Kidney (tissue), 14 donors: ENCODE results near the gene SCARB1. TPM values are rescaled to one million over a fixed set of nuclear protein-coding genes. Genes with fewer than 3 reads are reported as not detected.

Experiments
- DNase-seq, 5 donors: peaks; one replicate each; pipeline ENCODE4 v3.0.0-alpha.2; 2013 to 2020
- FAIRE-seq: peaks from 2 replicates; lab custom pipeline; 2012; peaks lifted over from hg19 to GRCh38; lab: Jason Lieb, UNC
- H3K27ac ChIP-seq, 2 donors: one replicate each; pipeline ENCODE4 v1.7.0; 2013; ENCODE audit warnings: low read depth in 2 of 2, low read length in 2 of 2, inconsistent platforms in 1 of 2
- H3K27me3 ChIP-seq: one replicate; pipeline ENCODE4 v1.7.1; 2013; ENCODE audit warnings: low read length, inconsistent platforms; ENCODE audit not compliant: control insufficient read depth, insufficient read depth
- H3K36me3 ChIP-seq, 3 donors: one replicate each; pipeline versions ENCODE4 v1.7.0 to v1.7.1; 2013; ENCODE audit warnings: low read length in 3 of 3, control low read depth in 1 of 3, inconsistent platforms in 1 of 3; ENCODE audit not compliant: insufficient read depth in 3 of 3, control insufficient read depth in 2 of 3
- H3K4me1 ChIP-seq, 3 donors: one replicate each; pipeline versions ENCODE4 v1.7.0 to v1.7.1; 2013; ENCODE audit warnings: low read length in 3 of 3, inconsistent platforms in 1 of 3, low read depth in 1 of 3; ENCODE audit not compliant: control insufficient read depth in 2 of 3, insufficient read depth in 2 of 3
- H3K4me3 ChIP-seq, 3 donors: one replicate each; pipeline versions ENCODE4 v1.7.0 to v1.8.1; 2013; ENCODE audit warnings: low read length in 3 of 3, control low read depth in 1 of 3, inconsistent platforms in 1 of 3
- H3K9ac ChIP-seq, 3 donors: one replicate each; pipeline versions ENCODE4 v1.7.0 to v1.7.1; 2013; ENCODE audit warnings: low read length in 3 of 3, control low read depth in 1 of 3, inconsistent platforms in 1 of 3
- H3K9me3 ChIP-seq, 3 donors: one replicate each; pipeline versions ENCODE4 v1.7.0 to v1.7.1; 2013; ENCODE audit warnings: low read length in 3 of 3, control low read depth in 1 of 3, inconsistent platforms in 1 of 3; ENCODE audit not compliant: control insufficient read depth in 2 of 3, insufficient read depth in 1 of 3
- CTCF ChIP-seq: IDR thresholded peaks from 3 replicates; pipeline ENCODE4 v1.5.1; 2012; ENCODE audit warnings: mild to moderate bottlenecking, moderate library complexity, borderline replicate concordance; ENCODE audit not compliant: insufficient read depth; ENCODE audit errors: extremely low read depth
- intact Hi-C: fragments of 100-400 bp; cut with DNase I; formaldehyde crosslinking; loops from one replicate; pipeline ENCODE4 v1.11.1; 2022
- polyA plus RNA-seq: library from polyadenylated mRNA; stranded (reverse); fragments of 350-450 nt; fragmentation: Illumina TruSeq; extraction: RNeasy Lipid Tissue Mini Kit (QIAGEN cat#74804); gene quantifications from one replicate; pipeline ENCODE4 v1.2.3, GENCODE V29; 2014; ENCODE audit warnings: low read depth, low replicate concordance; ENCODE audit not compliant: insufficient read depth
- total RNA-seq: library from RNA; stranded (reverse); fragmentation: NEBNext Ultra II Directional; extraction: Animal tissue kit (Norgen Biotek cat#: 25700); gene quantifications from one replicate; pipeline ENCODE4 v1.2.1, GENCODE V29; 2021
- donor health status: control.
- donor health status: control.
- donor health status: control.
- donor health status: control.
- donor health status: control.
- donor health status: DM: yes; HTN: yes; CAD: no.
- donor health status: Normal renal cell carcinoma (clear cell type).

The SCARB1 gene
- total and polyA plus RNA-seq, 2 donors from 2014 or later: 12.3 to 13.2 TPM

GRCh38 chr12:124742678-124743077 lies 121.0 kb downstream of the SCARB1 start:
- no peak overlapping the region for H3K9ac ChIP-seq
- peaks cover 0 to 3% (median 0%) of the 10 kb centered on the region in 3 donors for H3K9me3 ChIP-seq
- DNase-seq (no peak), FAIRE-seq (no peak)
- peaks cover 4 to 25% (median 21%) of the 10 kb centered on the region in 3 donors for H3K4me1 ChIP-seq
- TF ChIP-seq CTCF: no peak
- no peaks in the 10 kb centered on the region for H3K36me3 ChIP-seq
- no peaks in the 10 kb centered on the region for H3K27me3 ChIP-seq
- no peak overlapping the region for H3K4me3 ChIP-seq
- intact Hi-C loops: no loop called here
- H3K27ac ChIP-seq: no peak overlapping the region

DNA sequence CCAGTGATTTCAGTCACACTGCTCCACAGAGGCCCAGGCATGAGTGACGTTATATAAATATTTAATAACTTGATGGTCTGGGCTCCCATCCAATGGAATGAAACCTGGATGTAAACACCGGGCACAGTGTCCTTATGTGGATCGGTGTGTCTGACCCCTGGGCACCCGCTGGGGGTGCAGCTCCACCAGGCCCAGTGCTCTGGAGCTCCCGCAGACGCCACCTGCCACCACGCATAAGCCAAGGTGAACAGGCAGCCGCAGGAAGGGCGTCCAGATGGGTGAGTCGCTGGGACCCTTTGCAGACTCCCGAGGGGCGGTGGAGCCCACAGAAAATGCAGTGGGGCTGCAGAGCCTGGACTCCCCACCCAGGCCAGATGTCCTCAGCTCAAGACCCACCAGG lies 121.6 kb downstream of the SCARB1 start:
- intact Hi-C loops: no loop called here
- H3K4me3 ChIP-seq: no peak overlapping the region
- no peaks in the 10 kb centered on the region for H3K36me3 ChIP-seq
- H3K4me1 ChIP-seq: peaks cover 4 to 21% (median 16%) of the 10 kb centered on the region in 3 donors
- H3K9me3 ChIP-seq: peaks cover 0 to 3% (median 0%) of the 10 kb centered on the region in 3 donors
- H3K27me3 ChIP-seq: no peaks in the 10 kb centered on the region
- no peak for TF ChIP-seq CTCF
- FAIRE-seq (no peak), DNase-seq (no peak)
- no peak overlapping the region for H3K9ac ChIP-seq
- no peak overlapping the region for H3K27ac ChIP-seq

DNA sequence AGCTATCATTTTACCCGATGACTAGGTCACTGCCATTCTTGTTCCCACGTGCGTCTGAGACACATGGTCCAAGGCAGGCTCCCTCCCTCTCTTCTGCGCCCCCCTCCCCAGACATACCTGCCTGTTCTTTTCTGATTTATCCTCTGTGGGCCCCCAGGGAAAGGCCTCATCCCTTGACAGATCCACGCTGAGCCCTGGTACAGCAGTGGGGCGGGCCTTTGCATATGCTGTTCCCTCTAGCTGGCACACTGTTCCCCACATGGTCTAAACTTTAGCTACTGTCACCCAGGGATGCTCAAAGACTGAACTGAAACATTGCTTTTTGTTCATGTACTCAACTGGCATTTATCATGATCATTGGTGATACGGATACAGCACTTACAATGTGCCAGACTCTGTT lies 122.5 kb downstream of the SCARB1 start:
- no peaks in the 10 kb centered on the region for H3K36me3 ChIP-seq
- DNase-seq (no peak), FAIRE-seq (no peak)
- H3K27ac ChIP-seq: peak overlapping the region in 1 of 2 donors; percentile 45
- intact Hi-C loops: no loop called here
- peaks cover 1 to 12% (median 8%) of the 10 kb centered on the region in 3 donors for H3K4me1 ChIP-seq
- H3K9ac ChIP-seq: no peak overlapping the region
- peaks cover 0 to 3% (median 0%) of the 10 kb centered on the region in 3 donors for H3K9me3 ChIP-seq
- no peak for TF ChIP-seq CTCF
- H3K27me3 ChIP-seq: no peaks in the 10 kb centered on the region
- no peak overlapping the region for H3K4me3 ChIP-seq

GRCh38 chr12:124740691-124741137 lies 123.0 kb downstream of the SCARB1 start:
- H3K4me1 ChIP-seq: peaks cover 0 to 8% (median 6%) of the 10 kb centered on the region in 3 donors
- H3K9me3 ChIP-seq: peaks cover 0 to 3% (median 0%) of the 10 kb centered on the region in 3 donors
- H3K4me3 ChIP-seq: no peak overlapping the region
- FAIRE-seq (no peak), DNase-seq (peak in 3 of 5 donors; percentile 51 to 74 (median 68))
- no peaks in the 10 kb centered on the region for H3K27me3 ChIP-seq
- no peaks in the 10 kb centered on the region for H3K36me3 ChIP-seq
- intact Hi-C loops: no loop called here
- TF ChIP-seq CTCF: no peak
- peak overlapping the region in 1 of 3 donors; percentile 3 for H3K9ac ChIP-seq
- H3K27ac ChIP-seq: peak overlapping the region in 1 of 2 donors; percentile 45
